RWPE2 (cell line): ENCODE measurements around the gene SMIM21.

Experiments used
- ATAC-seq: fragments of 200-7000 bp; cut with Tn5 transposase; 3 replicates; pipeline ENCODE4 v1.9.1; 2021; ENCODE audit warnings: low read depth
- DNase-seq: peaks from one replicate; pipeline ENCODE4 v3.0.0-alpha.2; 2020; ENCODE audit warnings: low spot score
- H3K27ac ChIP-seq: fragments of 450-650 bp; 2 replicates; pipeline ENCODE4 v1.5.1; 2017; ENCODE audit warnings: mild to moderate bottlenecking; ENCODE audit not compliant: poor library complexity, severe bottlenecking
- H3K27me3 ChIP-seq: fragments of 250-450 bp; sonication (Bioruptor Pico); 2 replicates; pipeline ENCODE4 v1.5.1; 2021; ENCODE audit warnings: mild to moderate bottlenecking, moderate library complexity; ENCODE audit not compliant: insufficient read depth, poor library complexity, severe bottlenecking
- H3K36me3 ChIP-seq: fragments of 250-450 bp; sonication (Bioruptor Pico); 2 replicates; pipeline ENCODE4 v1.5.1; 2020; ENCODE audit warnings: low read depth, mild to moderate bottlenecking, moderate library complexity
- H3K4me1 ChIP-seq: fragments of 250-450 bp; sonication (Bioruptor Pico); 2 replicates; pipeline ENCODE4 v1.5.1; 2021; ENCODE audit warnings: mild to moderate bottlenecking, moderate library complexity; ENCODE audit not compliant: insufficient read depth, poor library complexity, severe bottlenecking
- H3K4me3 ChIP-seq: fragments of 250-450 bp; sonication (Bioruptor Pico); 2 replicates; pipeline ENCODE4 v1.5.1; 2021; ENCODE audit warnings: mild to moderate bottlenecking, moderate library complexity; ENCODE audit not compliant: severe bottlenecking
- H3K9me3 ChIP-seq: fragments of 250-450 bp; sonication (Bioruptor Pico); 2 replicates; pipeline ENCODE4 v1.5.1; 2021; ENCODE audit warnings: mild to moderate bottlenecking, moderate library complexity; ENCODE audit not compliant: severe bottlenecking
- CTCF ChIP-seq: fragments of 450-650 bp; IDR thresholded peaks from one replicate; pipeline ENCODE4 v1.5.1; 2017; ENCODE audit warnings: mild to moderate bottlenecking, moderate library complexity; ENCODE audit not compliant: poor library complexity, severe bottlenecking

Gene SMIM21

GRCh38 chr18:75450906-75451305 is 23.4 kb upstream of the SMIM21 start:
- no peak overlapping the region for H3K4me3 ChIP-seq
- DNase-seq (no peak), ATAC-seq (no peak)
- H3K4me1 ChIP-seq = no peaks in the 10 kb centered on the region
- H3K9me3 ChIP-seq = no peaks in the 10 kb centered on the region
- H3K36me3 ChIP-seq = no peaks in the 10 kb centered on the region
- peaks cover 7% of the 10 kb centered on the region for H3K27me3 ChIP-seq
- no peak for TF ChIP-seq CTCF
- no peak overlapping the region for H3K27ac ChIP-seq

- no peaks in the 10 kb centered on the region for H3K4me1 ChIP-seq
- H3K27ac ChIP-seq = no peak overlapping the region
- no peaks in the 10 kb centered on the region for H3K36me3 ChIP-seq
- H3K9me3 ChIP-seq = no peaks in the 10 kb centered on the region
- no peak for TF ChIP-seq CTCF
- H3K27me3 ChIP-seq = no peaks in the 10 kb centered on the region
- no peak for ATAC-seq
- no peak for DNase-seq
- no peak overlapping the region for H3K4me3 ChIP-seq
Observed at GRCh38 chr18:75441896-75442295, 14.4 kb upstream of the SMIM21 start.

- DNase-seq (no peak), ATAC-seq (no peak)
- Histone ChIP-seq H3K27me3 (peaks cover 12% of the 10 kb centered on the region), H3K4me3 (no peak overlapping the region), H3K9me3 (no peaks in the 10 kb centered on the region), H3K27ac (no peak overlapping the region), H3K36me3 (no peaks in the 10 kb centered on the region), H3K4me1 (no peaks in the 10 kb centered on the region)
- TF ChIP-seq CTCF = no peak
Observed at GRCh38 chr18:75439348-75439747, 11.8 kb upstream of the SMIM21 start.

- ATAC-seq = no peak
- peaks cover 13% of the 10 kb centered on the region for H3K27me3 ChIP-seq
- no peak for TF ChIP-seq CTCF
- no peak overlapping the region for H3K27ac ChIP-seq
- no peak for DNase-seq
- no peaks in the 10 kb centered on the region for H3K4me1 ChIP-seq
- H3K4me3 ChIP-seq = no peak overlapping the region
- no peaks in the 10 kb centered on the region for H3K9me3 ChIP-seq
- H3K36me3 ChIP-seq = no peaks in the 10 kb centered on the region
Observed at GRCh38 chr18:75438891-75439290, 11.4 kb upstream of the SMIM21 start.

- no peak for ATAC-seq
- no peak for TF ChIP-seq CTCF
- H3K4me3 ChIP-seq = no peak overlapping the region
- no peak overlapping the region for H3K27ac ChIP-seq
- H3K27me3 ChIP-seq = peaks cover 16% of the 10 kb centered on the region
- no peak for DNase-seq
- no peaks in the 10 kb centered on the region for H3K9me3 ChIP-seq
- no peaks in the 10 kb centered on the region for H3K4me1 ChIP-seq
- no peaks in the 10 kb centered on the region for H3K36me3 ChIP-seq
Observed at GRCh38 chr18:75437979-75438378, 10.5 kb upstream of the SMIM21 start.
